ENCODE data around the gene SNRNP40.

DNA sequence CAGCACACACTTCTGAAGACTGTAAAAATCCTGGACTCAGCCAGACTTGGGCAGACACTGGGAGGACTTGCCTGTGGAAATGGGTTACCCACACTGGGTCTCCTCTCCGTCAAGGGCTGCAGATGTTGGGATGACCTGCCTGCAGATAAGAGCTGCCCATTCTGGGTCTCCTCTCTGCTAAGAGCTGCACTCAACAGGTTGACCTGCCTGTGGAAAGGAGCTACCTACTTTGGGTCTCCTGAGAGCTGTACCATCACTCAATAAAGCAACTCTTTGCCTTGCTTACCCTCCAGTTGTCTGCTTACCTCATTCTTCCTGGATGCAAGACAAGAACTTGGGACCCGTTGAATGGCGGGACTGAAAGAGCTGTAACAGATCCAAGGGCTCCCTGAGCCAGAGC, 28.4 kb upstream of the SNRNP40 start:
- TF ChIP-seq, protein P1, sequence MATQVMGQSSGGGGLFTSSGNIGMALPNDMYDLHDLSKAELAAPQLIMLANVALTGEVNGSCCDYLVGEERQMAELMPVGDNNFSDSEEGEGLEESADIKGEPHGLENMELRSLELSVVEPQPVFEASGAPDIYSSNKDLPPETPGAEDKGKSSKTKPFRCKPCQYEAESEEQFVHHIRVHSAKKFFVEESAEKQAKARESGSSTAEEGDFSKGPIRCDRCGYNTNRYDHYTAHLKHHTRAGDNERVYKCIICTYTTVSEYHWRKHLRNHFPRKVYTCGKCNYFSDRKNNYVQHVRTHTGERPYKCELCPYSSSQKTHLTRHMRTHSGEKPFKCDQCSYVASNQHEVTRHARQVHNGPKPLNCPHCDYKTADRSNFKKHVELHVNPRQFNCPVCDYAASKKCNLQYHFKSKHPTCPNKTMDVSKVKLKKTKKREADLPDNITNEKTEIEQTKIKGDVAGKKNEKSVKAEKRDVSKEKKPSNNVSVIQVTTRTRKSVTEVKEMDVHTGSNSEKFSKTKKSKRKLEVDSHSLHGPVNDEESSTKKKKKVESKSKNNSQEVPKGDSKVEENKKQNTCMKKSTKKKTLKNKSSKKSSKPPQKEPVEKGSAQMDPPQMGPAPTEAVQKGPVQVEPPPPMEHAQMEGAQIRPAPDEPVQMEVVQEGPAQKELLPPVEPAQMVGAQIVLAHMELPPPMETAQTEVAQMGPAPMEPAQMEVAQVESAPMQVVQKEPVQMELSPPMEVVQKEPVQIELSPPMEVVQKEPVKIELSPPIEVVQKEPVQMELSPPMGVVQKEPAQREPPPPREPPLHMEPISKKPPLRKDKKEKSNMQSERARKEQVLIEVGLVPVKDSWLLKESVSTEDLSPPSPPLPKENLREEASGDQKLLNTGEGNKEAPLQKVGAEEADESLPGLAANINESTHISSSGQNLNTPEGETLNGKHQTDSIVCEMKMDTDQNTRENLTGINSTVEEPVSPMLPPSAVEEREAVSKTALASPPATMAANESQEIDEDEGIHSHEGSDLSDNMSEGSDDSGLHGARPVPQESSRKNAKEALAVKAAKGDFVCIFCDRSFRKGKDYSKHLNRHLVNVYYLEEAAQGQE (IDR thresholded peaks at IDR 0.05; ENCODE audit: low read depth, low read length), result no peak
- TF ChIP-seq FOSL2 (IDR thresholded peaks at IDR 0.05; ENCODE audit: borderline replicate concordance, low read depth) (no peak), RAD21 (IDR thresholded peaks at IDR 0.05; ENCODE audit: low read length) (no peak), RFX5 (IDR thresholded peaks at IDR 0.05; ENCODE audit: low read length) (no peak), CHD2 (IDR thresholded peaks at IDR 0.05; ENCODE audit: low read length, partially characterized antibody) (no peak), ELF1 (IDR thresholded peaks at IDR 0.05) (no peak), POLR2AphosphoS5 (IDR thresholded peaks at IDR 0.05; ENCODE audit: low read depth, low read length) (no peak), GATA2 (CRISPR knock-in tag; IDR thresholded peaks at IDR 0.05) (no peak), EP300 (IDR thresholded peaks at IDR 0.05; ENCODE audit: borderline replicate concordance in 1 of 2, low read depth in 1 of 2, low read length in 1 of 2) (no peak), GABPA (IDR thresholded peaks at IDR 0.05; ENCODE audit: low read depth) (no peak)
- TF ChIP-seq, protein P2, sequence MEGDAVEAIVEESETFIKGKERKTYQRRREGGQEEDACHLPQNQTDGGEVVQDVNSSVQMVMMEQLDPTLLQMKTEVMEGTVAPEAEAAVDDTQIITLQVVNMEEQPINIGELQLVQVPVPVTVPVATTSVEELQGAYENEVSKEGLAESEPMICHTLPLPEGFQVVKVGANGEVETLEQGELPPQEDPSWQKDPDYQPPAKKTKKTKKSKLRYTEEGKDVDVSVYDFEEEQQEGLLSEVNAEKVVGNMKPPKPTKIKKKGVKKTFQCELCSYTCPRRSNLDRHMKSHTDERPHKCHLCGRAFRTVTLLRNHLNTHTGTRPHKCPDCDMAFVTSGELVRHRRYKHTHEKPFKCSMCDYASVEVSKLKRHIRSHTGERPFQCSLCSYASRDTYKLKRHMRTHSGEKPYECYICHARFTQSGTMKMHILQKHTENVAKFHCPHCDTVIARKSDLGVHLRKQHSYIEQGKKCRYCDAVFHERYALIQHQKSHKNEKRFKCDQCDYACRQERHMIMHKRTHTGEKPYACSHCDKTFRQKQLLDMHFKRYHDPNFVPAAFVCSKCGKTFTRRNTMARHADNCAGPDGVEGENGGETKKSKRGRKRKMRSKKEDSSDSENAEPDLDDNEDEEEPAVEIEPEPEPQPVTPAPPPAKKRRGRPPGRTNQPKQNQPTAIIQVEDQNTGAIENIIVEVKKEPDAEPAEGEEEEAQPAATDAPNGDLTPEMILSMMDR (IDR thresholded peaks at IDR 0.05), result no peak
- TF ChIP-seq, protein P3, sequence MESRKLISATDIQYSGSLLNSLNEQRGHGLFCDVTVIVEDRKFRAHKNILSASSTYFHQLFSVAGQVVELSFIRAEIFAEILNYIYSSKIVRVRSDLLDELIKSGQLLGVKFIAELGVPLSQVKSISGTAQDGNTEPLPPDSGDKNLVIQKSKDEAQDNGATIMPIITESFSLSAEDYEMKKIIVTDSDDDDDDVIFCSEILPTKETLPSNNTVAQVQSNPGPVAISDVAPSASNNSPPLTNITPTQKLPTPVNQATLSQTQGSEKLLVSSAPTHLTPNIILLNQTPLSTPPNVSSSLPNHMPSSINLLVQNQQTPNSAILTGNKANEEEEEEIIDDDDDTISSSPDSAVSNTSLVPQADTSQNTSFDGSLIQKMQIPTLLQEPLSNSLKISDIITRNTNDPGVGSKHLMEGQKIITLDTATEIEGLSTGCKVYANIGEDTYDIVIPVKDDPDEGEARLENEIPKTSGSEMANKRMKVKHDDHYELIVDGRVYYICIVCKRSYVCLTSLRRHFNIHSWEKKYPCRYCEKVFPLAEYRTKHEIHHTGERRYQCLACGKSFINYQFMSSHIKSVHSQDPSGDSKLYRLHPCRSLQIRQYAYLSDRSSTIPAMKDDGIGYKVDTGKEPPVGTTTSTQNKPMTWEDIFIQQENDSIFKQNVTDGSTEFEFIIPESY (IDR thresholded peaks at IDR 0.05; ENCODE audit: borderline replicate concordance, low read depth), result no peak
